Osteoblast (primary cell): ENCODE data around the gene AP4M1. TPM values are rescaled to one million over a fixed set of nuclear protein-coding genes. Genes with fewer than 3 reads are reported as not detected.

Experiments used
- DNase-seq: peaks from one replicate; pipeline ENCODE4 v3.0.0; 2011; ENCODE audit warnings: low spot score, mixed read lengths; ENCODE audit not compliant: insufficient read length; ENCODE audit errors: missing footprints
- H2AFZ ChIP-seq: 2 replicates; pipeline ENCODE4 v1.6.0; 2011; ENCODE audit warnings: mild to moderate bottlenecking, low read length
- H3K27ac ChIP-seq: 2 replicates; pipeline ENCODE4 v1.5.1; 2011; ENCODE audit warnings: mild to moderate bottlenecking, low read depth, low read length, moderate library complexity
- H3K27me3 ChIP-seq: 2 replicates; pipeline ENCODE4 v1.6.0; 2012; ENCODE audit warnings: mild to moderate bottlenecking, control low read depth, inconsistent platforms, low read length, moderate library complexity; ENCODE audit not compliant: insufficient read depth
- H3K36me3 ChIP-seq: 2 replicates; pipeline ENCODE4 v1.5.1; 2011; ENCODE audit warnings: mild to moderate bottlenecking, low read length, control low read depth, moderate library complexity; ENCODE audit not compliant: insufficient read depth
- H3K4me1 ChIP-seq: 2 replicates; pipeline ENCODE4 v1.5.1; 2011; ENCODE audit warnings: mild to moderate bottlenecking, low read length, control low read depth, moderate library complexity; ENCODE audit not compliant: insufficient read depth
- H3K4me2 ChIP-seq: 2 replicates; pipeline ENCODE4 v1.6.0; 2011; ENCODE audit warnings: mild to moderate bottlenecking, low read length; ENCODE audit not compliant: insufficient read depth
- H3K4me3 ChIP-seq: fragments of 200-600 bp; sonication (generic); 3 replicates; pipeline ENCODE4 v1.5.1; 2012; ENCODE audit warnings: mild to moderate bottlenecking, low read length, inconsistent platforms; ENCODE audit not compliant: insufficient read depth
- H3K79me2 ChIP-seq: 2 replicates; pipeline ENCODE4 v1.6.0; 2012; ENCODE audit warnings: mild to moderate bottlenecking, low read length, control low read depth, inconsistent platforms; ENCODE audit not compliant: insufficient read depth
- H3K9me3 ChIP-seq: 2 replicates; pipeline ENCODE4 v1.5.1; 2011; ENCODE audit warnings: low read depth, low read length, control low read depth
- H4K20me1 ChIP-seq: 2 replicates; pipeline ENCODE4 v1.6.0; 2012; ENCODE audit warnings: mild to moderate bottlenecking, low read length, control low read depth; ENCODE audit not compliant: insufficient read depth
- total RNA-seq: library from RNA; depleted of rRNA; stranded (reverse); fragments of >200 nt; gene quantifications from 2 replicates; pipeline ENCODE4 v1.2.3, GENCODE V29; 2012
- TF ChIP-seq, protein P1 (sequence below): IDR thresholded peaks from 2 replicates; pipeline ENCODE4 v1.5.1; 2011; ENCODE audit warnings: mild to moderate bottlenecking, low read depth, low read length, moderate library complexity; ENCODE audit errors: extremely low read depth

The AP4M1 gene, protein sequence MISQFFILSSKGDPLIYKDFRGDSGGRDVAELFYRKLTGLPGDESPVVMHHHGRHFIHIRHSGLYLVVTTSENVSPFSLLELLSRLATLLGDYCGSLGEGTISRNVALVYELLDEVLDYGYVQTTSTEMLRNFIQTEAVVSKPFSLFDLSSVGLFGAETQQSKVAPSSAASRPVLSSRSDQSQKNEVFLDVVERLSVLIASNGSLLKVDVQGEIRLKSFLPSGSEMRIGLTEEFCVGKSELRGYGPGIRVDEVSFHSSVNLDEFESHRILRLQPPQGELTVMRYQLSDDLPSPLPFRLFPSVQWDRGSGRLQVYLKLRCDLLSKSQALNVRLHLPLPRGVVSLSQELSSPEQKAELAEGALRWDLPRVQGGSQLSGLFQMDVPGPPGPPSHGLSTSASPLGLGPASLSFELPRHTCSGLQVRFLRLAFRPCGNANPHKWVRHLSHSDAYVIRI
- total RNA-seq: 19.5 and 20.0 TPM in 2 replicates

DNA sequence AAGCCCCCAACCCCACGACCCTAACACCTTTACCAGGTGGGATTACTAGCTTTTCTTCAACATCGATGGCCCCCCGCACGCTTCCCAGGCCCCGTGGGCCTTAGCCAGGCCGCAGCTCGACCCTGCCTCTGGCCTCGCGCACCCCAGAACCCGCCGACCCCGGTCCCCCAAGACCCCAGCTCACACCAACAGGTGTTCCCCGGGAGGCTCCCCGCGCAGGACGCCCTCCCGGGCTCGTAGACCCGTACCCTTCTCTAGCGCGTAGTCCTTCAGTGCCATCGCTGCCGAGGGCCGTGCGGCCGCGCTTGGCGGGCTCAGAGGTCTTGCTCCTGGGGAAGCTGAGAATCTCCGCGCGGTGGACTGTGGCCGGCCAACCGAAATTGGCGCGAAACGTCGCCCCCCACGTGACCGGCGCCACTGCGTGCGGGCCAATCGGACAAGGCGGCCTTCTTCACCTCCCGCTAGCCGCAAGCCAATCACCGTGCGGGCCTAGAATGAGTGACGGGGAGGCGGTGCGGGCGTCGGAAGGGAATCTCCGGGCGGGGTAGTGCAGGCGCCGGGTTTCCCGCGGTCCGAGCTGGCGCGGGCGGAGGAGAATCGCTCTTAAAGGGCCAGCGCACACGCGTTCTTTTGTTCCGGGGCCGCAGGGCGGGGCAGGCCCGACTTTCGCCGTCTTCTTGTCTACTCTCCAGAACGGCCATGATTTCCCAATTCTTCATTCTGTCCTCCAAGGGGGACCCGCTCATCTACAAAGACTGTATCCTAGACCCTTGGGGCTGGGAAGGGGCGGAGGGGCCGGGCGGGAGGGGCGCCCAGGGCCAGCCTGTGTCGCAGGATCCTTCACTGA lies at the start of gene AP4M1, which contains the start of gene MCM7:
Gene AP4M1, plus strand, starts transcription at position 628 of the 847 bp plus-strand sequence. Its CDS starts 72 bp downstream, at position 700.
Gene MCM7, minus strand, starts transcription at position 382 of the 847 bp plus-strand sequence. Its CDS starts 103 bp downstream, at position 279.
- peaks cover 47% of the 10 kb centered on the region for H3K36me3 ChIP-seq

DNA sequence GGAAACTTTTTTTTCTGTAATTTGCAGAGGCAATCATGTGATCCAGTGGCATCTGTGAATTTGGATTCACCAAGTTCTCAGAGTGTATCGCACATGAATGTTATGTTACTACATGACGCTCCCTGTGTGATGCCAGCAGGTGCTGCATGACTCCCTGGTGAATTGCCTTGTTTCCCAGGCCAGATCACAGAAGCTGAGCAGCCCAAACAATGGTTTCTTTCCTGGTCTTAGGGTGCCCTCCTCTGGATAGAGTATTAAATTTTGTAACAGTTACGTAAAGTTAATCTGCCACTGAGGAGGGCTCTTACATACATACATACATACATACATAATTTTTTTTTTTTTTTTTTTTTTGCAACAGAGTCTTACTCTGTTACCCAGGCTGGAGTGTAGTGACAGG lies 48.2 kb upstream of the AP4M1 start:
- Histone ChIP-seq H3K79me2 (peaks cover 28% of the 10 kb centered on the region), H3K4me2 (no peak overlapping the region), H3K4me1 (peaks cover 11% of the 10 kb centered on the region), H2AFZ (no peak overlapping the region), H3K9me3 (no peaks in the 10 kb centered on the region), H3K27me3 (no peaks in the 10 kb centered on the region), H4K20me1 (no peaks in the 10 kb centered on the region), H3K27ac (no peak overlapping the region), H3K4me3 (no peak overlapping the region), H3K36me3 (peaks cover 15% of the 10 kb centered on the region)
- TF ChIP-seq, protein P1, sequence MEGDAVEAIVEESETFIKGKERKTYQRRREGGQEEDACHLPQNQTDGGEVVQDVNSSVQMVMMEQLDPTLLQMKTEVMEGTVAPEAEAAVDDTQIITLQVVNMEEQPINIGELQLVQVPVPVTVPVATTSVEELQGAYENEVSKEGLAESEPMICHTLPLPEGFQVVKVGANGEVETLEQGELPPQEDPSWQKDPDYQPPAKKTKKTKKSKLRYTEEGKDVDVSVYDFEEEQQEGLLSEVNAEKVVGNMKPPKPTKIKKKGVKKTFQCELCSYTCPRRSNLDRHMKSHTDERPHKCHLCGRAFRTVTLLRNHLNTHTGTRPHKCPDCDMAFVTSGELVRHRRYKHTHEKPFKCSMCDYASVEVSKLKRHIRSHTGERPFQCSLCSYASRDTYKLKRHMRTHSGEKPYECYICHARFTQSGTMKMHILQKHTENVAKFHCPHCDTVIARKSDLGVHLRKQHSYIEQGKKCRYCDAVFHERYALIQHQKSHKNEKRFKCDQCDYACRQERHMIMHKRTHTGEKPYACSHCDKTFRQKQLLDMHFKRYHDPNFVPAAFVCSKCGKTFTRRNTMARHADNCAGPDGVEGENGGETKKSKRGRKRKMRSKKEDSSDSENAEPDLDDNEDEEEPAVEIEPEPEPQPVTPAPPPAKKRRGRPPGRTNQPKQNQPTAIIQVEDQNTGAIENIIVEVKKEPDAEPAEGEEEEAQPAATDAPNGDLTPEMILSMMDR: peak; percentile 37
- peak; percentile 93 for DNase-seq

More for the DNA sequence above, at the start of gene AP4M1, which contains the start of gene MCM7:
- Histone ChIP-seq H3K27ac (peak within 1 kb of the TSS; percentile 76), H2AFZ (peak within 1 kb of the TSS; percentile 74), H3K4me3 (peak within 1 kb of the TSS; percentile 90), H3K4me2 (peak within 1 kb of the TSS; percentile 97), H3K9me3 (no peaks in the 10 kb centered on the region), H3K4me1 (peaks cover 25% of the 10 kb centered on the region), H4K20me1 (no peaks in the 10 kb centered on the region), H3K79me2 (peaks cover 42% of the 10 kb centered on the region), H3K27me3 (no peaks in the 10 kb centered on the region)
- TF ChIP-seq, protein P1: no peak
- DNase-seq: peak; percentile 100

- Histone ChIP-seq H2AFZ (no peak overlapping the region), H3K9me3 (no peaks in the 10 kb centered on the region), H3K79me2 (peaks cover 18% of the 10 kb centered on the region), H4K20me1 (no peaks in the 10 kb centered on the region), H3K4me3 (no peak overlapping the region), H3K27ac (no peak overlapping the region), H3K36me3 (peaks cover 46% of the 10 kb centered on the region), H3K27me3 (no peaks in the 10 kb centered on the region), H3K4me2 (no peak overlapping the region), H3K4me1 (no peaks in the 10 kb centered on the region)
- TF ChIP-seq, protein P1: no peak
- no peak for DNase-seq
These were observed 44.4 kb upstream of the AP4M1 start for GRCh38 chr7:100057006-100057405.
